Subcutaneous abdominal adipose tissue (tissue), 5 donors: ENCODE data around the gene GRAP2.

ENCODE experiments used
- H3K27ac ChIP-seq: one replicate; pipeline ENCODE4 v1.7.0; 2013; ENCODE audit warnings: low read depth, mild to moderate bottlenecking, inconsistent platforms, low read length, moderate library complexity
- H3K27me3 ChIP-seq, 5 donors: one replicate each; pipeline ENCODE4 v1.7.0; 2013; ENCODE audit warnings: low read length in 5 of 5, inconsistent platforms in 1 of 5; ENCODE audit not compliant: control insufficient read depth in 5 of 5, insufficient read depth in 4 of 5
- H3K36me3 ChIP-seq, 5 donors: one replicate each; pipeline ENCODE4 v1.7.0; 2013; ENCODE audit warnings: low read length in 5 of 5; ENCODE audit not compliant: control insufficient read depth in 5 of 5, insufficient read depth in 5 of 5
- H3K4me1 ChIP-seq, 5 donors: one replicate each; pipeline ENCODE4 v1.7.0; 2013; ENCODE audit warnings: low read length in 5 of 5, mild to moderate bottlenecking in 3 of 5, moderate library complexity in 1 of 5; ENCODE audit not compliant: control insufficient read depth in 5 of 5, insufficient read depth in 5 of 5
- H3K4me3 ChIP-seq, 5 donors: one replicate each; pipeline ENCODE4 v1.7.0; 2013; ENCODE audit warnings: low read length in 5 of 5, low read depth in 1 of 5
- H3K9ac ChIP-seq, 5 donors: one replicate each; pipeline ENCODE4 v1.7.0; 2013; ENCODE audit warnings: low read length in 5 of 5, mild to moderate bottlenecking in 4 of 5, moderate library complexity in 3 of 5
- H3K9me3 ChIP-seq, 5 donors: one replicate each; pipeline ENCODE4 v1.7.0; 2013; ENCODE audit warnings: low read length in 5 of 5; ENCODE audit not compliant: control insufficient read depth in 5 of 5
- donor health status: healthy.
- donor health status: healthy.
- donor health status: healthy.
- donor health status: healthy.
- donor health status: healthy.

Gene GRAP2

GRCh38 chr22:40021401-40022000 lies 120.6 kb downstream of the GRAP2 start:
- no peaks in the 10 kb centered on the region for H3K27me3 ChIP-seq
- no peak overlapping the region for H3K9ac ChIP-seq
- H3K9me3 ChIP-seq, result no peaks in the 10 kb centered on the region
- peaks cover 0 to 5% (median 0%) of the 10 kb centered on the region in 5 donors for H3K36me3 ChIP-seq
- peaks cover 3 to 23% (median 18%) of the 10 kb centered on the region in 5 donors for H3K4me1 ChIP-seq
- no peak overlapping the region for H3K4me3 ChIP-seq
- H3K27ac ChIP-seq, result no peak overlapping the region

DNA sequence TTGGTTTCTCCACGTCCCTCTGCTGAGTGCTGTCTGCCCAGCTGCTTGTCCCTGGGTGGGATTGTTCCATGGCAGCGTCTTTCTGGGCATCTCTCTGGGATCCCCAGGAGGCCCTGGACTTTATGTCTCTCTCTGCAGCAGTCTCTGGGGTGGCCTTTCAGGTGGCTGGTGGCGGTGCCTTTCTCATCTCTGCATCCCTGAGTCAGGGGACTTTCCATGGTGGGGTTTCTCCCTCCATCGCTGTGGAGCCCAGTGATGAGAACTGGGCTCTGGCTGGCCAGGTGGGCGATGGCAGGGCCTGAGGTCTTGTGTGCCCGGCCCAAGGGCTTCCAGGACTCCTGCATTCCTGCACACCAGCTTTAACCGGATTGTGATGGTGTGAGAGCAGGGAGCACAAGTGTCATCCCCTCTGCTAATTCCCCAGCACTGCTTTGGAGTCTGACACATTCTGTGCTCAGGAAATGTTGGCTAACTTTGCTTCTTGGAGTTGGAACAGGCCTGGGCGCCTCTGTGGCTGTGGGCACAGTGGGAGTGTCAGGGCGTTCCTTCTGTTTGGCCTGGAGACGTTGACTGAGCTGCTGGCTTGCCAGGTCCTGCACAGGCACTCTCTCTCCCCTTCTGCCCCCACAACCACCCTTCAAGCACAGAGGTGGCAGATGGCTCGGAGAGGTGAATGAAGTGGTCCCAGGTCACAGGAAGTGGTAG lies 121.8 kb downstream of the GRAP2 start:
- Histone ChIP-seq H3K27ac (no peak overlapping the region), H3K9ac (peak overlapping the region in 1 of 5 donors; percentile 0), H3K36me3 (peaks cover 0 to 5% (median 0%) of the 10 kb centered on the region in 5 donors), H3K4me1 (peaks cover 3 to 23% (median 18%) of the 10 kb centered on the region in 5 donors), H3K4me3 (no peak overlapping the region), H3K9me3 (no peaks in the 10 kb centered on the region), H3K27me3 (no peaks in the 10 kb centered on the region)
